ENCODE results near the gene CCL5.

CCL5 gene

DNA sequence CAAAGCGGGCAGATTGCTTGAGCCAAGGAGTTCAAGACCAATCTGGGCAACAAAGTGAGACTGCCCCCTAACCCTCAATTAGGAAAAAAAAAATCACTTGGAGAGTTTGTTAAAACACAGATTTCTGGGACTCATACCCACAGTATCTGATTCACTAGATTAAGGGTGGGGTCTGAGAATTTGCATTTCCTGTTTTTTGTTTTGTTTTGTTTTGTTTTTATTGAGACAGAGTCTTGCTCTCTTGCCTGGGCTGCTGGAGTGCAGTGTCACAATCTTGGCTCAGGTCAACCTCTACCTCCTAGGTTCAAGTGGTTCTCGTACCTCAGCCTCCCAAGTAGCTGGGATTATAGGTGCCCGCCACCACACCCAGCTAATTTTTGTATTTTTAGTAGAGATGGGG, 12.6 kb downstream of the CCL5 start:
- DNase-seq, result no peak

DNA sequence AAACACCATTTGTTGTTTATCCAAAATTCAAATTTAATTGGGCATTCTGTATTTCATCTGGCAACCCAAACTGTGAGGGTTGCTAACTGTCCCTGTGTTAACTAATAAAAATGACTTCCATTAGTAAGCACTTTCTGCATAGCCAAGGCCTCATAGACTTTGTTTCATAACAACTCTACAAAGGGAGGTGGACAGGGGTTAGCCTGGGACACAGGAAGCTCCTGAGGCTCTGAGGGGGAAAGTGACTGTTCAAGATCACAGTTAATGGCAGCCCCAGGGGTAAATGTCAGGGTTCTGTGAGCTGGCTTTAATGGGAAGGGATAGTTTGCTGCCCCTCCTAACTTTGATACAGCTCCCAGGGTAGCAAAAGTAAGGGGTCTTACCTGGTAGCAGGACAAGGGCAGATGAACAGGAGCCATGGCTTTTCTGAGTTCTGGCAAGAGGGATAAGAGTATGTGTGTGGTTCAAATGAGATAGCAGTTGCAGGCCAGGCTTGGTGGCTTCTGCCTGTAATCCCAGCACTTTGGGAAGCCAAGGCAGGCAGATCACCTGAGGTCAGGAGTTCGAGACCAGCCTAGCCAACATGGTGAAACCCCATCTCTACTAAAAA, 13.7 kb downstream of the CCL5 start:
- no peak for DNase-seq

DNA sequence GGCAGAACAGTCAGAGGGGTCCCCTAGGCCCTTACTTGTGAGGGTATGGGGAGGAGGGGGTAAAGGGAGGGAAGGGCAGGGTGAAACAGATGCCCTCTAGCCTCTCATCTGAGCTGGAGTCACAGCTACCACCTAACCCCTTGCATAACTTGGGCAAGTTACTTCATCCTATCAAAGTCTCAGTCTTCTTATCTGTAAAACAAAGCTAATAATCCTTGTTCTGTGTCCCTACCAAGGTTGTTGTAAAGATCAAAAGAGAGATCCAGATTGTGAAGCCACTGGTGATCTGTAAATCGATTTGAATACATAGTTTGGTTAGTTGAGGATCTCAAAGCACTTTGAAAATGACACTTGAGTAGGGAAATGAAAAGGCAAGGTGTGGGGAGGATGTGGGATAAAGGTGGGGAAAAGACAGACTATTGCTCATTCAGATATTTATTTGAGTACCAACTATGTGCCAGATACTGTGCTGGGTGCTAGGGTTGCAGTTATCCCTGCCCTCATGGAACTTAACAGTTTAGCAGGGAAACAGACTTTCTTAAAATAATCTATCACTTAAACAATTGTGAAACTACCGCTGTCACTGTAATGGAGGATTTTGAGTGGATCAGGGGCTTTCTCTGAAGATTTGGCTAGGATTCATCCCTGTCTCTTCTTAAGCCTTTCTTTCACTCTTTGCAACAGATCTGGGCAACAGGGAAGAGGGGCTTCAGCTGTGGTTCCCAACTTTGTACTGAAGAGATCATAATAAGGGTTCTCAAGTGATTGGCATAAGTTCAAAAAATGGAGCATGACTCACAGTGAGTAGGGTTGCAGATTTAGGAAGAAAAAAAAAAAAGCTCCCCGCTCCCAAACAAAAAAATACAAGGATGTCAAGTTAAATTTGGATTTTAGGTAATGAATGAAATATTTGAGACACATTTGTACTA, 14.5 kb downstream of the CCL5 start:
- no peak for DNase-seq

DNA sequence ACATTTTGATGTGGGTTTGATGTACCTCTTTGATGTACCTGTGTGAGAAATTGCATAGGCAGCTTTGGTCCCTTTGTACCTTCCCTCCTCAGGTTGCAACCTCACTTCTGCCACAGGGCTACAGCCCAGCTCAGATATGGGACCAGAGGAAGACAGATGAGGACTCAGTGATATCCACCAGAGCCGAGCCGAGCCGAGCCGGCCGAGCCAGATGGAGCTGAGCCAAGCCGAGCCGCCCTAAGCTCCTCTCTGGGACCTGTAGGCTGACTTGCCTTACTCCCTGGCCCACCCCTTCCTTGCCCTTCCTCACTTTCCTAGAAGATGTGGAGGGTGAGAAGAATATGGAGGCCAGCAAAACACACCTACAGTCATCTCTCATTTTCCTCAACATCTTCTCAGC, 15.3 kb downstream of the CCL5 start:
- DNase-seq, result no peak

DNA sequence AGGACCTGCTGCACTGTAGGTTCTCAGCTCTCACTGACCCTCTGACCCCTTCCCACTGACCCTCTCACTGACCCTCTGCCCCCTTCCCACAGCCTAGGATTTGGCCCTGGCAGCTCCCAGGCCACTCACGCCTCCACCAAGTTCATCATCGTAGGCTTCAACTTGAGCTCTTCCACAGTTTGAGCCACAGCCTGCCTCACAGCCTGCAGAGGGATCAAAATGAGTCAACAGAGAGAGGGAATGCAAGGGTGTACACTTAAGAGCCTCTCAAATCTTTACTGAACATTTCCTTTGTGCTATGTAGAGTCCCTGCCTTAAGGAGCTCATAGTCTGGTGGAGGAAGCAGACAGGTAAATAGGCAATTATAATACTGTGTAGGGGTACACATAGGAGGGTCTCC, 23.6 kb downstream of the CCL5 start:
- DNase-seq, result no peak

DNA sequence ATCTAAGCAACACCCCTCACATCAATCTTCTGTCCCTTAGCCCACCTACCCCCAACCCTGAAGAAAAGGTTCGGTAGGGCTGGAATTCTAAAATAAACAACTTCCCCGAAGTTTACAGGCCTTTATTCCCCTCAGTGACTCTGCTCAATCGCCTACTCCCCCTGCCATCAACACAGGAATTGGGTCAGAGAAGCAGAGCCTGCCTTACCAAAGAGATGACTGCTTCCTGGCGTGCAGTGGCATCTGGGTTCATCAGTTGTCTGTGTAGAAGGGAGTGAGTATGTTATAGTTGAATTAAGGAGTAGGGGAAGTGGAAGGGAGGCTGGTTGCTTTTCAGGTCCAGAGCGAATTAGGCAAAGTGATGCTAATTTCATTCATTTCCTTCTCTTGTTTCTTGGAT, 24.2 kb downstream of the CCL5 start:
- no peak for DNase-seq

DNA sequence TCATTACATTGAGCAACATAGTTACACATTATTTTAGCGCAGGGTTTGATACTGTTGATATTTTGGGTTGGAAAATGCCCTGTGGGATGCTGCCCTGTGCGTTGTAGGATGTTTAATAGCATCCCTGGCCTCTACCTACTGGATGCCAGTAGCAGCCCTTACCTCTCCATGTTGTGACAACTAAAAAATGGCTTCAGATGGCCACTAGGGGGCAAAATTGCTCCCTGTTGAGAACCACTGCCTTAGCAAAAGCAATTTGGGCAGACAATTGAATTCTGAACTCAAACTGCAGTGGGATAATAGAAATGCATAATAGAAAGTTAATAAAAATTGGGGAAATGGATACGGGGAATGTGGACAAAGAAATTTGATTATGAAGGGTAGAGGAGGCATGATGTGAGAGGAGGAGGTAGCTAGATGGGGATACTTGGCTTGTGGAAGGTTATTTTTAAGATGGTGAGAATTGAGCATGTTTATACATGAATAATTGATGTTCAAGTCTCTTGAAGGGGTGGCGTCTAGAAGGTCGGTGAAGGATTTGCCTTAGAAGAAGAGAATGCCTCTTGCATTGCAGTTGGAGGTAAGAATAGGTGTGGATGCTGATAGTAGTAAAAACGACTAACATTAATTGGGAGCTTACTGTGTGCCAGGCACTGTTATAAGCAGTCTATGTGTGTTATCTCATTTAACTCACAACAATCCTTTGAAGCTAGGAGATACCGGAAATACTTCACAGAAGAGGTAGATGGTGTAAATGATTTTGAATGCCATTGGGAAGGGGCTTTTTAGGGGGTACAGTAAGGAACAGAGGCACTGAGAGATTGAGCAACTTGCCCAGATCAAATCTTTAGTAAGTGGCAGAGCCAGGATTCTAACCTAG, 30.5 kb downstream of the CCL5 start:
- peak; percentile 43 for DNase-seq

DNA sequence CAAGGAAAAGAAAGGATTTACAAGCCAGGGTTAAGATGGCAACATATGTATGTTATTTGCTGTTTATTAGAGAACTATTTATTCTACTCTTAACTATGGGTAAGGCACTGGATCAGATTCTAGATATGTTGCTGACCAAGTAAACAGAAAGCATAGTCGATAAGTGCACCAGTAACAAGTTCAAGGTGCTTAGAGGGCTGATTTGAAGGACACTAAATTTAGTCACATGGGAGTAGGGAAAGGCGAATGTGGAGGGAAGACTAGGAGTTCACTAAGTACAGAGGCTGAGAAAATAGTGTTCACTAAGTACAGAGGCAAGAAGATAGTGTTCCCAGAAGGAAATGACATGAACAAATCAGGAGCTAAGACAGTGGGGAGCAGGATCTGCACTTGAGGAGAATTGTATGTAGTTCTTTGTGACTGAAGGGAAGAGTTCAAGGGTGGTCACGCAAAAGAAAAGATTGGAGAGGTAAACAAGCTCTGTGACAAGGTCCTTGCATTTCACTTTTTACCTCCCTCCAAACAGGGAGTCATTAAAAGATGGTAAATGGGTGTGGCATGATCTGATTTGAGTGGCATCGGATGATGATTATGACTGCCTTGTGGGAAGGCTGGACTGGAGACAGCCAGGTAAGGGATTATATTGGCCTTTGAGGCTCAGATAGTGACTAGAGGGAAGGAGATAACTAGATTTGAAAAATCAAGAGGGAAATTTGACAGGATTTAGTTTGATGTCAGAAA, 32.4 kb downstream of the CCL5 start:
- no peak for DNase-seq

DNA sequence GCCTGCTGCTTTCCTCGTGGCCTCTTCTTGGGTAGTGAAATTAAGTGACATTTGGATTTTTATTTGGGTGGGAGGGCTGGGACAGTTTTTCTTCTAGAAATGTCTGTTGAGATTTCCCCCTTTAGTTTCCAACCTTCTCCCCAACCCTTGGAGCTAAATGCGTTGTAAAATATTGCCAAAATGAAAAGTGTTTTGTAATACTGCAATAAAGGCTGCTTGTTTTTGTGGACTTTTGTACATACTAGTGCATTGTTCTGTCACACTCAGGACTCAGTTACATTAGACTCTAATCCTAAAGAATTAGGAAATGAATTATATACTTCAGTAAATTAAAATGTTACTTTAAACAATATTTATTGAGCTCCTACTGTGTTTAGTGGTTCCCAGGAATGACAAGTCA, 33.2 kb downstream of the CCL5 start:
- DNase-seq, result no peak

DNA sequence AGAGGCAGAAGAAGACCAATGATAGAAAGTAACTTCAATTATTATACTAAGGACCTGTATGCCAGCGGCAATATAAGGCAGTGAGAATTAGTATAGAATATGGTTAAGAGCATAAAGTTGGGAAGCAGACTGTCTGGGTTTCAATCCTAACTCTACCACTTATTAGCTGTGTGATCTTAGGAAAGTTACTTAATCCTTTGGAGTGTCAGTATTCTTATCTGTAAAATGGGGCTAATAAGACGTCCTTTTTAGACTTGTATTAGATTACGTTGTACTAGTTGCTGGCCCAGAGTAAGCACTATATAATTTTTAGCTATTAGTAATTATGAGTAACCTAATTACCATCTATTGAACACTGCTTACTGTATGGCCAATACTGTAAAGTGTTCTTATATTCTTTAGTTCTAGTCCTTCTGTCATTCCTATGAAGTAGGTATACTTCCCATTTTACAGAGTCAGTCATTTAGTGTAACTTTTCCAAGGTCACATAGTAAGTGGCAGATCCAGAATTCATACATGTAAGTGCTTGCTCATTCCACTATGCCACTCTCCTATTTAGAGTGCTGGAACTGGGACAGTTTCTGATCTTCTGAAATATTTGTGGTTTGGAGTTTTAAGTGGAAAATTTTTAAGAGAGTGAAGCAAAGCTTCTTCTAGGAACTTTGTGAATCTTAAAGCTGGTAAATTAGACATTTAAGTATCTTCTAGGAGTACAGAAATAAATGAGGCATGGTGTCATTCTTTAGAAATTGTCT, 33.9 kb downstream of the CCL5 start:
- DNase-seq, result no peak

DNA sequence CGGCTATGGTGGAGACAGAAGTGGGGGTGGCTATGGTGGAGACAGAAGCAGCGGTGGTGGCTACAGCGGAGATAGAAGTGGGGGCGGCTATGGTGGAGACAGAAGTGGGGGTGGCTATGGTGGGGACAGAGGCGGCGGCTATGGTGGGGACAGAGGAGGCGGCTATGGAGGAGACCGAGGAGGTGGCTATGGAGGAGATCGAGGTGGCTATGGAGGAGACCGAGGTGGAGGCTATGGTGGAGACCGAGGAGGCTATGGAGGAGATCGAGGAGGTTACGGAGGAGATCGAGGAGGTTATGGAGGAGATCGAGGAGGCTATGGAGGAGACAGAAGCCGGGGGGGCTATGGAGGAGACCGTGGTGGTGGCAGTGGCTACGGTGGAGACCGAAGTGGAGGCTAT, 35.6 kb downstream of the CCL5 start:
- no peak for DNase-seq

DNA sequence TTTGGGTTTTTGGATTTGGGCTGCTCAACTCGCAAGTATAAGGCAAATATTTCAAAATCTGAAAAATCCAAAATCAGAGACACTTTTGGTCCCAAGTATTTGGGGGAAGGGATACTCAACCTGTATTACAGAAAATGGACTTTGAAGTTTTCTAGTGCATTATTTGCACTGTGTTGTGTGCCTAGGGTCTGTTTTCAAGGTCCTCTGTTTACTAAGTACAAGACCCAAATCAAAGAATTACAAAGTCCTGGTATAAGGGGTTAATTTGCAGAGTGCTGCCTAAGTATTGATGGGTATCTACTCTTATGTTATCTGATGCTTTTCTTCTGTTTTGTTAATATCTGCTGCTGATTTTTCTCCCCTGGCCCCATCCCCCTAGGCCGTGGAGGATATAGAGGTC, 36.5 kb downstream of the CCL5 start:
- DNase-seq, result no peak

DNA sequence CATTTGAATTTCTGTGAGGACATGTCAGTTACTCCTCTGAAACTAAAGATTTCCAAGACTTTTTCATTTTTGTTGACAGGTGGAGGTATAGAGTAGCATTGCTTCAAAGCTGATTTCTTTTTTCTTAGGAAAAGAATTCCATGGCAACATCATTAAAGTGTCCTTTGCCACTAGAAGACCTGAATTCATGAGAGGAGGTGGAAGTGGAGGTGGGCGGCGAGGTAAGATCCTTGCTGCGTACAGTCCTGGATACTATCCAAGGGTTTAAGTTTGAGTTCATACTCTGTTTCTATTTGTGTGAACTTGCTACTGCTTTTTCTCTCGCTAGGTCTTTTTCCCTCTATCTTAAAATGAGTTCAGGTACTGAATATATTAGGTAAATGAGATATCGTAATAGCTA, 37.9 kb downstream of the CCL5 start:
- no peak for DNase-seq

DNA sequence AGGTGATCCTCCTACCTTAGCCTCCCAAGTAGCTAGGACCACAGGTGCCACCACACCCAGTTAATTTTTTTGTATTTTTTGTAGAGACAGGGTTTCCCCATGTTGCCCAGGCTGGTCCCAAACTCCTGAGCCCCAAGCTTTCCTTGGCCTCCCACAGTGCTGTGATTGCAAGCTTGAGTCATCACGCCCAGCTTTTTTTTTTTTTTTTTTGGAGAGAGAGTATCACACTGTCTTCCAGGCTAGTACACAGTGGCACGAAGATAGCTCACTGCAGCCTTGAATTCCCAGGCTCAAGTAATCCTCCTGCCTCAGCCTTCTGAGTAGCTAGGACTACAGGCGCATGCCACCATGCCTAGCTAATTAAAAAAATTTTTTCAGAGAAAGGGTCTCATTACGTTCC, 38.7 kb downstream of the CCL5 start:
- DNase-seq, result no peak

DNA sequence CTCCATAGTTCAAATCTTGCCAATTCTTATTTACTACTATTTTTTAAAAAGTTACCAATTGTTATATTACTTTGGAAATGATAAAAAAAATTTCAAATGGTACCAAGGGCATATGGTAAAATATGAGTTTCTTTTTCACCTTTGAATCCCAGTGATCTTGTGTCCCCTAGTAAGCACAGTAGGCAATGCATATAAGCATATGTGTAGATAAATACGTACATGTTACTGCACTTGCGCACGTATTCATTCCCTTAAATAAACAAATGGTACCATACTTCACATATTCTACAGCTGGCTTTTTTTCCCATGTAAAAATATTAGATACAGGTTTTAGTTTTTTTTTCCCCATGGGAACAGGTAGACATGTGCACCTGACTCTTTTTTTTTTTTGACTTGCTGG, 39.1 kb downstream of the CCL5 start:
- no peak for DNase-seq

DNA sequence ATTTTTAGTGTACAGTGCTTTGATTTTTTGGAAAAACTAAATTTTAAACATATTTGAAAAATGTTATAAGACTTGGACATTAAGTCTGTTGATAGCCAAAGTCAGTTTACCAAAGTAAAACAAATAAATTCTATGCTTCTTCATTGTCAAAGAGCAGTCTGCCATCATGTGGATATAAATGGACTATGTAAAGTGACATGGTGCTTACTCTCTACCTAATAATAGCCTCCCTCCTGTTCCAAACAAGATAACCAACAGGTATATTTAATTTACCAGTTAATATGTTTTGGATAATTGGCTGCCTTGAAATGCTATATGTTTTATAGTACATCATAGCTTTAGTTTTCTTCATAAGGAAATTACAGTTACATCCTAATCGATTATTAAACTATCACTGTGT, 55.0 kb downstream of the CCL5 start:
- DNase-seq, result no peak
